ENCODE data around the gene ITK. TPM values are rescaled to one million over a fixed set of nuclear protein-coding genes. Genes with fewer than 3 reads are reported as not detected.

Gene ITK
- polyA plus RNA-seq, 3 donors: 0.22 to 0.49 (median 0.33) TPM

GRCh38 chr5:157245886-157246285, 65.2 kb downstream of the ITK start:
- DNase-seq: no peak

GRCh38 chr5:157247267-157247666, 66.6 kb downstream of the ITK start:
- no peak for DNase-seq

- no peak for DNase-seq
Measured at GRCh38 chr5:157248821-157249470, 68.3 kb downstream of the ITK start.

GRCh38 chr5:157252711-157253465, 72.2 kb downstream of the ITK start:
- DNase-seq: no peak

- peak; percentile 21 for DNase-seq
Measured at GRCh38 chr5:157253547-157253946, 72.9 kb downstream of the ITK start.

GRCh38 chr5:157258450-157258849, 77.8 kb downstream of the ITK start:
- no peak for DNase-seq

GRCh38 chr5:157259699-157260098, 79.1 kb downstream of the ITK start:
- DNase-seq: no peak

GRCh38 chr5:157263496-157264090, 83.0 kb downstream of the ITK start:
- no peak for DNase-seq

GRCh38 chr5:157265714-157266285, 85.2 kb downstream of the ITK start, which contains the start of gene CYFIP2:
Gene CYFIP2 (plus strand): TSS chr5:157266123. CDS start chr5:157285362, 19,239 bp downstream.
- peak; percentile 58 for DNase-seq

GRCh38 chr5:157266286-157267007, 85.8 kb downstream of the ITK start:
- DNase-seq: peak; percentile 24

GRCh38 chr5:157267025-157267424, 86.4 kb downstream of the ITK start:
- DNase-seq: no peak

- DNase-seq: peak; percentile 26
Measured at GRCh38 chr5:157267761-157268480, 87.3 kb downstream of the ITK start.

GRCh38 chr5:157269165-157269671, 88.6 kb downstream of the ITK start:
- no peak for DNase-seq

- DNase-seq: no peak
Measured at GRCh38 chr5:157269761-157270272, 89.2 kb downstream of the ITK start.

GRCh38 chr5:157270771-157271170, 90.1 kb downstream of the ITK start:
- no peak for DNase-seq

- no peak for DNase-seq
Measured at GRCh38 chr5:157271740-157272271, 91.2 kb downstream of the ITK start.

GRCh38 chr5:157273131-157273556, 92.5 kb downstream of the ITK start:
- no peak for DNase-seq

- no peak for DNase-seq
Measured at GRCh38 chr5:157275403-157275802, 94.8 kb downstream of the ITK start.

- no peak for DNase-seq
Measured at GRCh38 chr5:157278319-157279037, 97.8 kb downstream of the ITK start.
